BE2C (cell line): ENCODE results near the gene COL25A1.
"Not testable (repeated sequence)": the region's sequence is repeated elsewhere in the genome, so short reads cannot be mapped to it uniquely, and the experiment has no call there.

ENCODE experiments used
- DNase-seq: peaks from one replicate; pipeline ENCODE4 v3.0.0-alpha.2; 2020
- H3K27me3 ChIP-seq: fragments of 250-450 bp; sonication (Bioruptor Pico); 2 replicates; pipeline ENCODE4 v1.5.1; 2020; ENCODE audit warnings: mild to moderate bottlenecking
- H3K36me3 ChIP-seq: fragments of 250-450 bp; sonication (Bioruptor Pico); 2 replicates; pipeline ENCODE4 v1.5.1; 2020; ENCODE audit warnings: mild to moderate bottlenecking
- H3K4me1 ChIP-seq: fragments of 250-450 bp; sonication (Bioruptor Pico); 2 replicates; pipeline ENCODE4 v1.5.1; 2020
- H3K4me3 ChIP-seq: 2 replicates; pipeline ENCODE4 v1.5.1; 2011; ENCODE audit warnings: low read depth, low read length
- H3K9me3 ChIP-seq: fragments of 250-450 bp; sonication (Bioruptor Pico); 2 replicates; pipeline ENCODE4 v1.5.1; 2020
- TF ChIP-seq, protein P1 (sequence below): IDR thresholded peaks from 2 replicates; pipeline ENCODE4 v1.5.1; 2012; ENCODE audit warnings: mild to moderate bottlenecking, low read depth, low read length

The COL25A1 gene

DNA sequence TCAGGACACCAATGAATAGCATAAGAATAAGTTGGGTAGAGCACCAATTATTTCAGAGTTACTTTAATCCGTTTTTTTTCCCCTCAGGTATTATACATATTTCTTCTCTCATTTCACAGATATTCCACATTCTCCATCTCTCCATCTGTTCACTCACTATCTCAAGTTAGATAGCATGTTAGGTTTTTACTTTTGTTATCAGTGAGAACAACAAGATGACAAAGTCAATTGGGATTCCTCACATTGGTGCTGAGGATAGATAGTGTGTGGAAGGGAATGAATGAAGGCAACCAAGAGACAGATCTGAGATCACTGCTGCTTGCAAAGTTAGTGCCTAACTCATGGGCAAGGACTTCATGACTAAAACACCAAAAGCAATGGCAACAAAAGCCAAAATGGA, 427.7 kb downstream of the COL25A1 start:
- no peak for DNase-seq
- Histone ChIP-seq H3K9me3 (no peaks in the 10 kb centered on the region), H3K4me3 (no peak overlapping the region), H3K27me3 (0 out of 2 replicates have a peak, but pooled peaks cover 3% of the 10 kb centered on the region), H3K4me1 (no peaks in the 10 kb centered on the region), H3K36me3 (no peaks in the 10 kb centered on the region)
- TF ChIP-seq, protein P1, sequence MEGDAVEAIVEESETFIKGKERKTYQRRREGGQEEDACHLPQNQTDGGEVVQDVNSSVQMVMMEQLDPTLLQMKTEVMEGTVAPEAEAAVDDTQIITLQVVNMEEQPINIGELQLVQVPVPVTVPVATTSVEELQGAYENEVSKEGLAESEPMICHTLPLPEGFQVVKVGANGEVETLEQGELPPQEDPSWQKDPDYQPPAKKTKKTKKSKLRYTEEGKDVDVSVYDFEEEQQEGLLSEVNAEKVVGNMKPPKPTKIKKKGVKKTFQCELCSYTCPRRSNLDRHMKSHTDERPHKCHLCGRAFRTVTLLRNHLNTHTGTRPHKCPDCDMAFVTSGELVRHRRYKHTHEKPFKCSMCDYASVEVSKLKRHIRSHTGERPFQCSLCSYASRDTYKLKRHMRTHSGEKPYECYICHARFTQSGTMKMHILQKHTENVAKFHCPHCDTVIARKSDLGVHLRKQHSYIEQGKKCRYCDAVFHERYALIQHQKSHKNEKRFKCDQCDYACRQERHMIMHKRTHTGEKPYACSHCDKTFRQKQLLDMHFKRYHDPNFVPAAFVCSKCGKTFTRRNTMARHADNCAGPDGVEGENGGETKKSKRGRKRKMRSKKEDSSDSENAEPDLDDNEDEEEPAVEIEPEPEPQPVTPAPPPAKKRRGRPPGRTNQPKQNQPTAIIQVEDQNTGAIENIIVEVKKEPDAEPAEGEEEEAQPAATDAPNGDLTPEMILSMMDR: no peak

- not testable (repeated sequence) for H3K36me3 ChIP-seq, DNase-seq, H3K27me3 ChIP-seq, H3K9me3 ChIP-seq, H3K4me3 ChIP-seq, H3K4me1 ChIP-seq
Observed at GRCh38 chr4:108869970-108870369, 432.5 kb downstream of the COL25A1 start.

- no peaks in the 10 kb centered on the region for H3K4me1 ChIP-seq
- DNase-seq: no peak
- TF ChIP-seq, protein P1: no peak
- H3K36me3 ChIP-seq: no peaks in the 10 kb centered on the region
- H3K4me3 ChIP-seq: no peak overlapping the region
- H3K27me3 ChIP-seq: 0 out of 2 replicates have a peak, but pooled peaks cover 3% of the 10 kb centered on the region
- H3K9me3 ChIP-seq: no peaks in the 10 kb centered on the region
Observed at GRCh38 chr4:108868606-108869227, 433.7 kb downstream of the COL25A1 start.

DNA sequence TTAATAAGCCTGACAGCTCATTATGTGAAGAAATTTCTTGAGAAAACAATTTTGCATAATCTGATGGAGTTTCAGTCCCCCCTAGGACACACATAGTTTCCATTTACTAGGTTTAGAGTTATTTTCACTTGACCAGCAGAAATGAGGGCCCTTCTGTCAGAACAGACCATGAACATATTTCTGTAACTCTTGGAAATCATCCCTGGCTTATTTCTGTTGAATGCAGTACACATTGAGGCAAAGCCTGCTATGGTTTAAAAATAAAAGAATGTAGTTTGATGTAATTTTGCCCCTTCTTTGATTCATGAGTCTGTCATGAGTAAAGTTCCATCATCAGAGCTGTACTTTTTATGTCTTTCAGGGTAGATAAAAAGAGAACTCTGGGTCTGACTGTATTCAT, 435.0 kb downstream of the COL25A1 start:
- Histone ChIP-seq H3K4me1 (no peaks in the 10 kb centered on the region), H3K9me3 (no peaks in the 10 kb centered on the region), H3K27me3 (0 out of 2 replicates have a peak, but pooled peaks cover 3% of the 10 kb centered on the region), H3K36me3 (no peaks in the 10 kb centered on the region), H3K4me3 (no peak overlapping the region)
- TF ChIP-seq, protein P1: no peak
- no peak for DNase-seq

DNA sequence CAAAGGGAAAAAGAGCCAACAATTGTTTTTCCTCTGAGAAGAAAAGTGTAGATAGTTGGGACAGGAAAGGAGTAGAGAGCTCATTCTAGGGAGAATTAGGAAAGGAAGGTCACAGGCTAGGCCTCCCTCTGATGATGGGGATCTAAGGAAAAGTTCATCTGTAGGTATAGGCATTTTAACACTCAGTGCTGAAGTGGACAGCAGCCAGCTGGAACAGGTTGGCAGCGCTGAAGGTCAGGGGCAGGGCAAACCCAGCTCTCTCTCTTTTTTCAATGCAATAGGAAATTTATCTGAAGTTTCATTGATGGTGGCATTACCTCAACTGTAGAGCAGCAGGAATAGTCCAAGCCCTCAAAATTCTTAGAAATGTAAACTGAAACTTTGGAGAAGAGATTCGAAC, 441.1 kb downstream of the COL25A1 start:
- Histone ChIP-seq H3K36me3 (no peaks in the 10 kb centered on the region), H3K4me1 (no peaks in the 10 kb centered on the region), H3K4me3 (no peak overlapping the region), H3K9me3 (no peaks in the 10 kb centered on the region), H3K27me3 (no peaks in the 10 kb centered on the region)
- no peak for DNase-seq
- TF ChIP-seq, protein P1: no peak

- H3K36me3 ChIP-seq: no peaks in the 10 kb centered on the region
- no peak overlapping the region for H3K4me3 ChIP-seq
- TF ChIP-seq, protein P1: no peak
Observed at GRCh38 chr4:108854786-108855185, 447.7 kb downstream of the COL25A1 start.

DNA sequence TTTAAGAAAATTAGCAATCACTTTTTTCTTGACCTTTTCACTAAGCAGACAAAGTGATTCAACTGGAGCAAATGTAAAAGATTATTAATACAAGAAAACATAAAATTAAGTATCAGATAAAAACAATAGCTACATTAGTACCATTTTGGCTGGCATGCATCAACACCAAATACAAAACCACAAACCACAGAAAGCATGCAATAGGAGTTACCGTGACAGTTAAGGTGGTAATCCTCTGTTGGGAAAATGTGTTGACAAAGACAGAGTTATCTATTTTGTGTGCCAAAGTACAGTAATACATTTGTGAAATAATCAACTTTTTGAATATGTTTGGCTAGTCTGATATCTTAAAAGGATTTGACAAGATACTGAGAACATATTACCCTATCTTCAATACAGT, 449.8 kb downstream of the COL25A1 start:
- Histone ChIP-seq H3K9me3 (no peaks in the 10 kb centered on the region), H3K27me3 (no peaks in the 10 kb centered on the region), H3K36me3 (no peaks in the 10 kb centered on the region), H3K4me1 (no peaks in the 10 kb centered on the region), H3K4me3 (no peak overlapping the region)
- no peak for DNase-seq
- TF ChIP-seq, protein P1: no peak

More at GRCh38 chr4:108854786-108855185, 447.7 kb downstream of the COL25A1 start:
- Histone ChIP-seq H3K9me3 (no peaks in the 10 kb centered on the region), H3K4me1 (no peaks in the 10 kb centered on the region), H3K27me3 (no peaks in the 10 kb centered on the region)
- DNase-seq: no peak
